ENCODE results near the gene KIFC1. TPM values are rescaled to one million over a fixed set of nuclear protein-coding genes. Genes with fewer than 3 reads are reported as not detected.
"Not testable (repeated sequence)": the region's sequence is repeated elsewhere in the genome, so short reads cannot be mapped to it uniquely, and the experiment has no call there.

Gene KIFC1
- total RNA-seq, 2 experiments from 2014 or later, result 1.2 to 1.6 TPM

DNA sequence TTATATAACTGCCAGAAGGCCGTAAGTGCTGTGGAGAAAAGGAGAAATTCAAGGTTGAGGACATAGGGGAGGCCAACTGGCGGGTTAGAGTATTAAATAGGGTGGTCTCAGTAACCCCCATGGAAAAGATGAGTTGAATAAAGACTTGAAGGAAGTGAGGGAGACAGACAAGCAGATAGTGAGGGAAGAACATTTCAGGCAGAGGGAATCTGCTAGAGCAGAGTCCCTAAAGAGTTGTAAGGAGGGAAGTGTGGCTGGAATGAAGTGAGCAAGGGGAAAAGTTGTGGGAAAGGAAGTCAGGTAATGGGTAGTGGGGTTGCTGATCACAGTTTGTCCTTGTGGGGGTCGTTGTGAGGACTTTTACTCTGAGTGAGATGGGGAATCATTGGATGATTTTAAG, 1.4 kb downstream of the KIFC1 start:
- TF ChIP-seq CTCF (IDR thresholded peaks at IDR 0.05), result no peak
- ChIA-PET CTCF (interaction anchor here (1.7 kb wide), 1 partner anchor 14 kb away, joined by 5 read pairs; no protein-coding TSS in a partner anchor), POLR2A (no interaction called here)
- no peak overlapping the region for H3K27ac ChIP-seq (ENCODE audit: low read depth in 1 of 2, low read length in 2 of 2)
- Mint-ChIP-seq H3K27me3 (no peaks in the 10 kb centered on the region), H3K9me3 (no peaks in the 10 kb centered on the region), H3K4me3 (peak overlapping the region; percentile 7), H3K4me1 (ENCODE audit: low read depth) (peaks cover 23% of the 10 kb centered on the region), H3K27ac (no peak overlapping the region), H3K36me3 (ENCODE audit: low read depth) (no peaks in the 10 kb centered on the region)
- DNase-seq (no peak), ATAC-seq (ENCODE audit: poor library complexity) (no peak)
- H3K4me3 ChIP-seq (ENCODE audit: low read length), result no peak overlapping the region
- H3K36me3 ChIP-seq (ENCODE audit: insufficient read depth, low read length), result no peaks in the 10 kb centered on the region
- no peaks in the 10 kb centered on the region for H3K9me3 ChIP-seq (ENCODE audit: control insufficient read depth in 1 of 2, insufficient read depth in 1 of 2, low read length in 2 of 2)
- peaks cover 25% of the 10 kb centered on the region for H3K4me1 ChIP-seq (ENCODE audit: insufficient read depth, low read length)
- intact Hi-C loops (cut with DNase I, micrococcal nuclease), result loop anchor here (5.0 kb wide), 3 partner anchors 51 to 191 kb away; partner anchors contain the start of genes HSD17B8 (in 1 of the 2), RXRB (in 1 of the 2) and SLC39A7 (in 1 of the 2)
- H3K27me3 ChIP-seq (ENCODE audit: control insufficient read depth in 1 of 2, insufficient read depth in 2 of 2, low read length in 2 of 2), result no peaks in the 10 kb centered on the region

- no peak overlapping the region for H3K4me3 Mint-ChIP-seq
- peaks cover 3% of the 10 kb centered on the region for H3K4me1 Mint-ChIP-seq (ENCODE audit: low read depth)
- Histone ChIP-seq H3K4me3 (ENCODE audit: low read length) (no peak overlapping the region), H3K9me3 (ENCODE audit: control insufficient read depth in 1 of 2, insufficient read depth in 1 of 2, low read length in 2 of 2) (no peaks in the 10 kb centered on the region), H3K4me1 (ENCODE audit: insufficient read depth, low read length) (peaks cover 6% of the 10 kb centered on the region), H3K27me3 (ENCODE audit: control insufficient read depth in 1 of 2, insufficient read depth in 2 of 2, low read length in 2 of 2) (no peaks in the 10 kb centered on the region), H3K27ac (ENCODE audit: low read depth in 1 of 2, low read length in 2 of 2) (no peak overlapping the region), H3K36me3 (ENCODE audit: insufficient read depth, low read length) (no peaks in the 10 kb centered on the region)
- POLR2A ChIA-PET, result interaction anchor here (1.0 kb wide), 1 partner anchor 13 kb away, joined by 3 read pairs; no protein-coding TSS in a partner anchor
- CTCF ChIA-PET, result interaction anchor here (0.7 kb wide), 1 partner anchor 205 kb away, joined by 3 read pairs; no protein-coding TSS in a partner anchor
- DNase-seq (no peak), ATAC-seq (ENCODE audit: poor library complexity) (no peak)
- H3K9me3 Mint-ChIP-seq, result no peaks in the 10 kb centered on the region
- H3K36me3 Mint-ChIP-seq (ENCODE audit: low read depth), result no peaks in the 10 kb centered on the region
- intact Hi-C loops (cut with DNase I, micrococcal nuclease), result no loop called here
- TF ChIP-seq CTCF (IDR thresholded peaks at IDR 0.05), result no peak
- H3K27ac Mint-ChIP-seq, result no peak overlapping the region
- no peaks in the 10 kb centered on the region for H3K27me3 Mint-ChIP-seq
These were observed 5.9 kb downstream of the KIFC1 start for GRCh38 chr6:33397541-33397940.

- H3K36me3 Mint-ChIP-seq (ENCODE audit: low read depth); H3K4me3 ChIP-seq (ENCODE audit: low read length); POLR2A ChIA-PET; CTCF ChIA-PET; H3K27ac ChIP-seq (ENCODE audit: low read depth in 1 of 2, low read length in 2 of 2); H3K4me1 Mint-ChIP-seq (ENCODE audit: low read depth); H3K4me1 ChIP-seq (ENCODE audit: insufficient read depth, low read length); H3K4me3 Mint-ChIP-seq; H3K36me3 ChIP-seq (ENCODE audit: insufficient read depth, low read length); H3K27ac Mint-ChIP-seq; H3K27me3 Mint-ChIP-seq; DNase-seq; H3K9me3 Mint-ChIP-seq; ATAC-seq (ENCODE audit: poor library complexity); H3K9me3 ChIP-seq (ENCODE audit: control insufficient read depth in 1 of 2, insufficient read depth in 1 of 2, low read length in 2 of 2); intact Hi-C loops (cut with DNase I, micrococcal nuclease); H3K27me3 ChIP-seq (ENCODE audit: control insufficient read depth in 1 of 2, insufficient read depth in 2 of 2, low read length in 2 of 2): not testable (repeated sequence)
These were observed 7.0 kb downstream of the KIFC1 start for GRCh38 chr6:33398601-33399000.

GRCh38 chr6:33399881-33400280, 8.3 kb downstream of the KIFC1 start:
- H3K4me3 Mint-ChIP-seq, result not testable (repeated sequence)

More at GRCh38 chr6:33399881-33400280, 8.3 kb downstream of the KIFC1 start:
- intact Hi-C loops (cut with DNase I, micrococcal nuclease); H3K4me1 ChIP-seq (ENCODE audit: insufficient read depth, low read length); H3K36me3 Mint-ChIP-seq (ENCODE audit: low read depth); POLR2A ChIA-PET; H3K27me3 ChIP-seq (ENCODE audit: control insufficient read depth in 1 of 2, insufficient read depth in 2 of 2, low read length in 2 of 2); H3K9me3 Mint-ChIP-seq; H3K9me3 ChIP-seq (ENCODE audit: control insufficient read depth in 1 of 2, insufficient read depth in 1 of 2, low read length in 2 of 2); H3K4me3 ChIP-seq (ENCODE audit: low read length); CTCF ChIA-PET; H3K4me1 Mint-ChIP-seq (ENCODE audit: low read depth); DNase-seq; H3K27ac Mint-ChIP-seq; H3K36me3 ChIP-seq (ENCODE audit: insufficient read depth, low read length); ATAC-seq (ENCODE audit: poor library complexity); H3K27me3 Mint-ChIP-seq; H3K27ac ChIP-seq (ENCODE audit: low read depth in 1 of 2, low read length in 2 of 2): not testable (repeated sequence)
